Body of pancreas (tissue), 4 donors: ENCODE results near the gene PCSK9. TPM values are rescaled to one million over a fixed set of nuclear protein-coding genes. Genes with fewer than 3 reads are reported as not detected.

ENCODE experiments used
- ATAC-seq: fragments of 150-250 bp; one replicate; pipeline ENCODE4 v1.9.1; 2016
- DNase-seq, 4 donors: peaks; one replicate each; pipeline ENCODE4 v3.0.0-alpha.2; 2019
- H3K27ac ChIP-seq, 4 donors: fragments of 200-600 bp; sonication (generic); 1 replicate in 3 of 4; 2 replicates in 1 of 4; pipeline versions ENCODE4 v1.5.1 to v1.6.1; 2016 to 2019; ENCODE audit warnings: mild to moderate bottlenecking in 1 of 4, mixed read lengths in 1 of 4, moderate library complexity in 1 of 4
- H3K27me3 ChIP-seq, 2 donors: fragments of 200-600 bp; sonication (generic); one replicate each; pipeline ENCODE4 v1.6.0; 2016; ENCODE audit warnings: mild to moderate bottlenecking in 1 of 2
- H3K36me3 ChIP-seq, 2 donors: fragments of 200-600 bp; sonication (generic); replicated peaks in 1 of 2; 2 replicates each; pipeline ENCODE4 v1.5.1; 2016; ENCODE audit warnings: low read depth in 2 of 2; ENCODE audit not compliant: insufficient read depth in 1 of 2
- H3K4me1 ChIP-seq: fragments of 200-600 bp; sonication (generic); one replicate; pipeline ENCODE4 v1.6.0; 2016
- H3K4me3 ChIP-seq, 2 donors: fragments of 200-600 bp; sonication (generic); 1 replicate in 1 of 2; 2 replicates in 1 of 2; pipeline ENCODE4 v1.5.1; 2016 to 2019
- H3K9me3 ChIP-seq, 3 donors: fragments of 200-600 bp; sonication (generic); 1 replicate in 2 of 3; 2 replicates in 1 of 3; pipeline ENCODE4 v1.5.1; 2016
- POLR2A ChIP-seq, 3 donors: fragments of 450-650 bp; IDR thresholded peaks; one replicate each; pipeline ENCODE4 v1.6.1; 2016; ENCODE audit warnings: antibody characterized with exemption in 3 of 3, mild to moderate bottlenecking in 2 of 3
- whole genome bisulfite sequencing, 2 donors: methylation state at CpG; one replicate each; pipeline ENCODE4 v1.1.5; 2017; 5-methylcytosine and 5-hydroxymethylcytosine counted together
- intact Hi-C: fragments of 100-400 bp; cut with DNase I; formaldehyde crosslinking; loops from one replicate; pipeline ENCODE4 v1.15.1; 2023
- total RNA-seq, 2 donors: library from RNA; depleted of rRNA; stranded (reverse); fragments of >200 nt; gene quantifications; one replicate each; pipeline ENCODE4 v1.1.0, GENCODE V29; 2016
- TF ChIP-seq, protein P1 (sequence below), 7 experiments: fragments of 450-650 bp in 4 of 7; fragments of 200-600 bp in 3 of 7; sonication (generic) in 3 of 7; IDR thresholded peaks; one replicate each; pipeline ENCODE4 v1.5.1; 2016 to 2019; ENCODE audit warnings: antibody characterized with exemption in 7 of 7

PCSK9 gene
- total RNA-seq, 2 donors from 2014 or later: 6.0 to 13.8 TPM

DNA sequence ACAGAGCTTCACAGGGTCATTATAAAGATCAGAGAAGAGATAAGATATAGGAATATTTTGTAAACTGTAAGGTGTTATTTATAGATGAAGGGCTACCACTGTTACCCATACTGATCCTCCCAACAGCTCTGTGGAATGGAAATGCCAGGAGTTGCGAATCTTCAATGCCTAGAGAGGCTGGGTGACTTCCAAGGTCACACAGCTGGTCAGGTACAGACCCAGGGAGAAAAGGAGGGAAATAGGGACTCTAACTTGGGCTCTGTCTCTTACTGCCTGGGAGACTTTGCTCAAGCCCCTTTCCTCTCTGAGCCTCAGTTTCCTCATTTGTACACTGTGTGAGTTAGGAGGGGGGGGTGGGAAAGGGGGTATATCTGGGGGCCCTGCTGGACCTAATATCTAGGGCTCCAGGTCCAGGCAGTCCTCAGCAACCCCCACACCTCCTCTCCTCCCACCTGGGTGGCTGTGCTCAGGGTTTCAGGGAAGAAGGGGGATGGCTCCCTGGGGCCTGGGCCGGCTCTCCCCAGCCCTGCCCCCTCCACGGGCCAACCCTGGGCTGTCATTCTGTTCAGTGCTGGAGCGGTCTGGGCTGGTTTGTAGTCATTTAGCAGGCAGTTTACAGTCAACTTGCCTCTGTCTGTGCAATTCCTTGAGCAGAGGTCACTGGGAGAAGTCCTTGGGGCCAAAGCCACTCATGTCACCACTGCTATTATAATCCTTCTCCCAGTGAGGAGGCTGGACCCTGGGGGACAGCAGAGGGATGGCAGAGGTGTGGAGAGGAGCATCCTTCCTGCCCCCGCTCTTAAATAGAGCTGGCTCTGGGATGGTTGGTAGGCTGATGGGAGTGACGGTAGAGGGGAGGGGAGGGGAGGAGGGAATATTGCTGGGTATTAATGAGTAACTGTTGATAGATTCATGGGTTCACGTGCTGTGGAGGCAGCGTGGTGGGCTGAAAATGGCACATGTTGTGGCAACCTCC is 39.0 kb upstream of the PCSK9 start:
- Histone ChIP-seq H3K27me3 (peaks cover 0 to 9% of the 10 kb centered on the region in 2 donors), H3K9me3 (no peaks in the 10 kb centered on the region), H3K36me3 (no peaks in the 10 kb centered on the region), H3K27ac (no peak overlapping the region), H3K4me3 (no peak overlapping the region), H3K4me1 (peaks cover 11% of the 10 kb centered on the region)
- ATAC-seq (no peak), DNase-seq (no peak)
- TF ChIP-seq POLR2A (IDR thresholded peaks at IDR 0.05): no peak
- TF ChIP-seq, protein P1, sequence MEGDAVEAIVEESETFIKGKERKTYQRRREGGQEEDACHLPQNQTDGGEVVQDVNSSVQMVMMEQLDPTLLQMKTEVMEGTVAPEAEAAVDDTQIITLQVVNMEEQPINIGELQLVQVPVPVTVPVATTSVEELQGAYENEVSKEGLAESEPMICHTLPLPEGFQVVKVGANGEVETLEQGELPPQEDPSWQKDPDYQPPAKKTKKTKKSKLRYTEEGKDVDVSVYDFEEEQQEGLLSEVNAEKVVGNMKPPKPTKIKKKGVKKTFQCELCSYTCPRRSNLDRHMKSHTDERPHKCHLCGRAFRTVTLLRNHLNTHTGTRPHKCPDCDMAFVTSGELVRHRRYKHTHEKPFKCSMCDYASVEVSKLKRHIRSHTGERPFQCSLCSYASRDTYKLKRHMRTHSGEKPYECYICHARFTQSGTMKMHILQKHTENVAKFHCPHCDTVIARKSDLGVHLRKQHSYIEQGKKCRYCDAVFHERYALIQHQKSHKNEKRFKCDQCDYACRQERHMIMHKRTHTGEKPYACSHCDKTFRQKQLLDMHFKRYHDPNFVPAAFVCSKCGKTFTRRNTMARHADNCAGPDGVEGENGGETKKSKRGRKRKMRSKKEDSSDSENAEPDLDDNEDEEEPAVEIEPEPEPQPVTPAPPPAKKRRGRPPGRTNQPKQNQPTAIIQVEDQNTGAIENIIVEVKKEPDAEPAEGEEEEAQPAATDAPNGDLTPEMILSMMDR (IDR thresholded peaks at IDR 0.05): no peak
- intact Hi-C loops: no loop called here
- WGBS, 2 donors: 55 to 60% methylated on average over 8 of the region's 8 CpGs

DNA sequence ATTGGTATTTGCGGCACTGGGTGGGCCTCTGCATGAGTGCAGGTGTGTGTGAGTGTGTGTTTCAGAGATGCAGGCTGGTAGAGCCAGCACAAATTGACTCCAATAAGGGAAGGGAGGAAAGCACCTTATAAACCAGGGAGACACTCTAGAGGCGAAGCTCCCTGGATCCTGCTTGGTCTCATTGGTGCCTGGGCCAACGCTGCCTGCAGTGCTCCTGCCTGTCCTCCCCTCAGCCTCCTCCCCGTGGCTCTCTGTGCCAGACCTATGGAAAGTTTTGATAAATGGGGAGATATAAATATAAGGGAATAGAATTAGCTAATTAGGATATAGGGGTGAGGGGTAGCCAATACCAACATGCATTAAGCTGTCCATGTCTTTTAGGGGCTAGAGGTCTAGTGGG is 38.0 kb upstream of the PCSK9 start:
- 90 to 95% methylated on average over 4 of the region's 4 CpGs for WGBS, 2 donors
- Histone ChIP-seq H3K36me3 (no peaks in the 10 kb centered on the region), H3K4me3 (no peak overlapping the region), H3K9me3 (no peaks in the 10 kb centered on the region), H3K4me1 (peaks cover 9% of the 10 kb centered on the region), H3K27me3 (peaks cover 0 to 9% of the 10 kb centered on the region in 2 donors), H3K27ac (no peak overlapping the region)
- DNase-seq (no peak), ATAC-seq (no peak)
- TF ChIP-seq, protein P1 (IDR thresholded peaks at IDR 0.05): no peak
- no peak for TF ChIP-seq POLR2A (IDR thresholded peaks at IDR 0.05)
- intact Hi-C loops: no loop called here

DNA sequence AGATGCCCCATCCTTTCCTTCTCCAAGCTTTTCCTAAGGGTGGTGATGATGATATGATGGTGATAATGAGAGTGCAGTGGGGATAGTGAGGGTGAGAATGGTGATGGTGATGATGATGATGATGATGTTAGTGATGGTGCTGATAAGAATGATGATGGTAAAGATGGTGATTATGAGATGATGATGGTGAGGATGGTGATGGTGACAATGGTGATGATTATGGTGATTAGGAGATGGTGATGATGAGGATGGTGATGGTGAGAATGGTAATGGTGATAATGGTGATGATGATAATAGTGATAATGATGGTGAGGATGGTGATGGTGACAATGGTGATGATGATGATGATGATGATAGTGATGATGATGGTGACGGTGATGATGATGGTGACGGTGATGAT is 36.7 kb upstream of the PCSK9 start:
- 28 to 42% methylated on average over 2 of the region's 2 CpGs for WGBS, 2 donors
- peaks cover 0 to under 1% of the 10 kb centered on the region in 2 donors for H3K27me3 ChIP-seq
- no peaks in the 10 kb centered on the region for H3K36me3 ChIP-seq
- no peak for TF ChIP-seq POLR2A (IDR thresholded peaks at IDR 0.05)
- TF ChIP-seq, protein P1 (IDR thresholded peaks at IDR 0.05): no peak
- H3K4me1 ChIP-seq: no peaks in the 10 kb centered on the region
- H3K27ac ChIP-seq: no peak overlapping the region
- DNase-seq (no peak), ATAC-seq (no peak)
- intact Hi-C loops: no loop called here
- no peak overlapping the region for H3K4me3 ChIP-seq
- H3K9me3 ChIP-seq: no peaks in the 10 kb centered on the region

DNA sequence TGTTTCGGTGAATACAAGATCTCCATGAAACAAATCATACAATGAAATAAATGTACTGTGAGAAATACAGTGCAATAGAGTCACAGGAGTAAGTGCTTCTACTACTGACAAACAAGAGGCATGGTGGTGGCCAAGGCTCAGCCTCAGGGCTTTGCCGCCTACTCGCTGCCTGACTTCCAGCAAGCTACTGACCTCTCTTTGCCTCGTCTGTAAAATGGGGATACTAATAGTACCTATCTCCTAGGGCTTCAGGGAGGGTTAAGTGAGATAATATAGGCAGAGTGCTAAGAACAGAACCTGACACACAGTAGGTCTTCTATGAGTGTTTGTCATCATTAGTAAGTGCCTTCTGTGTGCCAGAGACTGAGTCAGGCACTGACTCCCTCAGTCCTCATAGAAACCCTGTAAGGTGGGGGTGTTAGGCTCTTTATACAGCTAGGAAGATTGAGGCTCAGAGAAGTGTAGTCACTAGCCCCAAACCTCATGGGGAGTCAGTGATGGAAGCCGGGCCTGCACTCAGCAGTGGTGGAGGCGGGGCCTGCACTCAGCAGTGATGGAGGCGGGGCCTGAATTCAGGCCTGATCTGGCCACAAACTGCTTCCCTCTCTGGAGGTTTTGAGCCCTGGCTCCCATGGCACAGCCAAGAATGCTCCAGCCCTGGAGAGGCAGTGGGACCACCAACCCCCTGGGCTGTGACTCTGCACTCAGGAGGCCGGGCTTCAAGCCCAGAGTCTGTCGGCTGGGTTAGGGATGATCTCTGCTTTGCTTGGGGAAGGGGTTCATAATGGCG is 33.8 kb upstream of the PCSK9 start:
- TF ChIP-seq POLR2A (IDR thresholded peaks at IDR 0.05): no peak
- TF ChIP-seq, protein P1 (IDR thresholded peaks at IDR 0.05): no peak
- intact Hi-C loops: no loop called here
- no peak for ATAC-seq
- no peak overlapping the region for H3K4me3 ChIP-seq
- H3K27ac ChIP-seq: no peak overlapping the region
- DNase-seq: no peak
- H3K27me3 ChIP-seq: no peaks in the 10 kb centered on the region
- WGBS, 2 donors: 75 to 77% methylated on average over 6 to 10 of the region's 10 CpGs
- H3K9me3 ChIP-seq: no peaks in the 10 kb centered on the region
- no peaks in the 10 kb centered on the region for H3K4me1 ChIP-seq
- H3K36me3 ChIP-seq: no peaks in the 10 kb centered on the region
